Lung microvascular endothelial cell (primary cell): ENCODE measurements around the gene CBLB. TPM values are rescaled to one million over a fixed set of nuclear protein-coding genes. Genes with fewer than 3 reads are reported as not detected.

Experiments used
- DNase-seq, 2 donors: peaks; one replicate each; pipeline versions ENCODE4 v3.0.0 to v3.0.0-alpha.2; 2010; ENCODE audit warnings: low read depth in 2 of 2
- total RNA-seq: library from RNA; depleted of rRNA; stranded (reverse); fragments of >200 nt; gene quantifications from 2 replicates; pipeline ENCODE4 v1.2.1, GENCODE V29; 2014

Gene CBLB
- total RNA-seq, 1 donor from 2014 or later = 6.5 TPM

GRCh38 chr3:105846809-105847208 lies 22.0 kb downstream of the CBLB start:
- DNase-seq = no peak

GRCh38 chr3:105845488-105845887 lies 23.3 kb downstream of the CBLB start:
- DNase-seq = no peak

- no peak for DNase-seq
Observed at GRCh38 chr3:105844704-105845103, 24.1 kb downstream of the CBLB start.

- DNase-seq = no peak
Observed at GRCh38 chr3:105843994-105844393, 24.8 kb downstream of the CBLB start.

GRCh38 chr3:105842943-105843342 lies 25.9 kb downstream of the CBLB start:
- no peak for DNase-seq

GRCh38 chr3:105842449-105842848 lies 26.4 kb downstream of the CBLB start:
- DNase-seq = no peak

GRCh38 chr3:105837947-105838346 lies 30.9 kb downstream of the CBLB start:
- DNase-seq = no peak

- DNase-seq = no peak
Observed at GRCh38 chr3:105837143-105837740, 31.6 kb downstream of the CBLB start.

- DNase-seq = no peak
Observed at GRCh38 chr3:105836533-105836932, 32.3 kb downstream of the CBLB start.

GRCh38 chr3:105835606-105836005 lies 33.2 kb downstream of the CBLB start:
- no peak for DNase-seq

GRCh38 chr3:105834768-105835167 lies 34.0 kb downstream of the CBLB start:
- no peak for DNase-seq

GRCh38 chr3:105832644-105833043 lies 36.2 kb downstream of the CBLB start:
- no peak for DNase-seq

- no peak for DNase-seq
Observed at GRCh38 chr3:105830836-105831235, 38.0 kb downstream of the CBLB start.

- peak; percentile 59 to 94 for DNase-seq
Observed at GRCh38 chr3:105829871-105830622, 38.8 kb downstream of the CBLB start.

GRCh38 chr3:105829229-105829628 lies 39.6 kb downstream of the CBLB start:
- DNase-seq = no peak

- DNase-seq = no peak
Observed at GRCh38 chr3:105828703-105829102, 40.1 kb downstream of the CBLB start.

GRCh38 chr3:105827959-105828358 lies 40.9 kb downstream of the CBLB start:
- DNase-seq = peak; percentile 34 to 88

GRCh38 chr3:105826778-105827634 lies 41.8 kb downstream of the CBLB start:
- DNase-seq = no peak

- DNase-seq = no peak
Observed at GRCh38 chr3:105824129-105824528, 44.7 kb downstream of the CBLB start.

- peak in 1 of 2 donors; percentile 93 for DNase-seq
Observed at GRCh38 chr3:105823149-105823867, 45.5 kb downstream of the CBLB start.
